BE2C (cell line): ENCODE data around the gene CLEC11A.
"Not testable (repeated sequence)": the region's sequence is repeated elsewhere in the genome, so short reads cannot be mapped to it uniquely, and the experiment has no call there.

ENCODE experiments used
- DNase-seq: peaks from one replicate; pipeline ENCODE4 v3.0.0-alpha.2; 2020
- H3K27me3 ChIP-seq: fragments of 250-450 bp; sonication (Bioruptor Pico); 2 replicates; pipeline ENCODE4 v1.5.1; 2020; ENCODE audit warnings: mild to moderate bottlenecking
- H3K36me3 ChIP-seq: fragments of 250-450 bp; sonication (Bioruptor Pico); 2 replicates; pipeline ENCODE4 v1.5.1; 2020; ENCODE audit warnings: mild to moderate bottlenecking
- H3K4me1 ChIP-seq: fragments of 250-450 bp; sonication (Bioruptor Pico); 2 replicates; pipeline ENCODE4 v1.5.1; 2020
- H3K4me3 ChIP-seq: 2 replicates; pipeline ENCODE4 v1.5.1; 2011; ENCODE audit warnings: low read depth, low read length
- H3K9me3 ChIP-seq: fragments of 250-450 bp; sonication (Bioruptor Pico); 2 replicates; pipeline ENCODE4 v1.5.1; 2020
- TF ChIP-seq, protein P1 (sequence below): IDR thresholded peaks from 2 replicates; pipeline ENCODE4 v1.5.1; 2012; ENCODE audit warnings: mild to moderate bottlenecking, low read depth, low read length

The CLEC11A gene

DNA sequence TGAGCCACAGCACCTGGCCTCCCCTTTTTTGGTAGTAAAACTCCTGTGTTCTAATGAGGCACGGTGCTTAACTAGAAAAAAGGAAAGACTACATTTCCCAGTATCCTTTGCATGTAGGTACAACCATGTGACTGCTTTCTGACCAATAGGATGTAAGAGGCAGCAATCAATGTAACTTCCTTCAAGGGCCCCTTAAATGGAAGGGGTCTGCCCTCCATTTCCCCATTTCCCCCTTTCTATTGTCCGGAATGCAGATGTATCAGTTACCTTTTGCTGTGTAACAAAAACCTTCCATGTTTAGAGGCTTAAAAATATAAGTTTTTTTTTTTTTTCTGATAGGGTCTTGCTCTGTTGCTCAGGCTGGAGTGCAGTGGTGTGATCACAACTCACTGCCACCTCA lies 49.3 kb downstream of the CLEC11A start:
- peaks cover 23% of the 10 kb centered on the region for H3K27me3 ChIP-seq
- H3K4me3 ChIP-seq: no peak overlapping the region
- no peaks in the 10 kb centered on the region for H3K36me3 ChIP-seq
- no peaks in the 10 kb centered on the region for H3K9me3 ChIP-seq
- no peaks in the 10 kb centered on the region for H3K4me1 ChIP-seq
- DNase-seq: no peak
- TF ChIP-seq, protein P1, sequence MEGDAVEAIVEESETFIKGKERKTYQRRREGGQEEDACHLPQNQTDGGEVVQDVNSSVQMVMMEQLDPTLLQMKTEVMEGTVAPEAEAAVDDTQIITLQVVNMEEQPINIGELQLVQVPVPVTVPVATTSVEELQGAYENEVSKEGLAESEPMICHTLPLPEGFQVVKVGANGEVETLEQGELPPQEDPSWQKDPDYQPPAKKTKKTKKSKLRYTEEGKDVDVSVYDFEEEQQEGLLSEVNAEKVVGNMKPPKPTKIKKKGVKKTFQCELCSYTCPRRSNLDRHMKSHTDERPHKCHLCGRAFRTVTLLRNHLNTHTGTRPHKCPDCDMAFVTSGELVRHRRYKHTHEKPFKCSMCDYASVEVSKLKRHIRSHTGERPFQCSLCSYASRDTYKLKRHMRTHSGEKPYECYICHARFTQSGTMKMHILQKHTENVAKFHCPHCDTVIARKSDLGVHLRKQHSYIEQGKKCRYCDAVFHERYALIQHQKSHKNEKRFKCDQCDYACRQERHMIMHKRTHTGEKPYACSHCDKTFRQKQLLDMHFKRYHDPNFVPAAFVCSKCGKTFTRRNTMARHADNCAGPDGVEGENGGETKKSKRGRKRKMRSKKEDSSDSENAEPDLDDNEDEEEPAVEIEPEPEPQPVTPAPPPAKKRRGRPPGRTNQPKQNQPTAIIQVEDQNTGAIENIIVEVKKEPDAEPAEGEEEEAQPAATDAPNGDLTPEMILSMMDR: no peak

DNA sequence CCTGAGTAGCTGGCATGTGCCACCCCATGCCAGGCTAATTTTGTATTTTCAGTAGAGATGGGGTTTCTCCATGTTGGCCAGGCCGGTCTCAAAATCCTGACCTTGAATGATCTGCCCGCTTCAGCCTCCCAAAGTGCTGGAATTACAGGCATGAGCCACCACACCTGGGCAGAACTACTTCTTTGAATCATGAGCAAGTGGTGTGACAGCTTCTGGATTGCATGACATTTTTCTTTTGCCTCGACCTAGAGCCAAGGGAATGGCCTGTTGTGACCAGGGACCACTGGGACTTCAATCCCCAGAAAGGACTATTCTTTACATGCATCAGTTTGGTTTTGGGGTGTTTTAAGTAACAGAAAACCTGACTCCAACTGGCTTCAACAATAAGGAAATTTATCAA lies 49.7 kb downstream of the CLEC11A start:
- H3K36me3 ChIP-seq, H3K9me3 ChIP-seq, H3K4me3 ChIP-seq, DNase-seq, H3K4me1 ChIP-seq: not testable (repeated sequence)
- H3K27me3 ChIP-seq: peaks cover 28% of the 10 kb centered on the region

DNA sequence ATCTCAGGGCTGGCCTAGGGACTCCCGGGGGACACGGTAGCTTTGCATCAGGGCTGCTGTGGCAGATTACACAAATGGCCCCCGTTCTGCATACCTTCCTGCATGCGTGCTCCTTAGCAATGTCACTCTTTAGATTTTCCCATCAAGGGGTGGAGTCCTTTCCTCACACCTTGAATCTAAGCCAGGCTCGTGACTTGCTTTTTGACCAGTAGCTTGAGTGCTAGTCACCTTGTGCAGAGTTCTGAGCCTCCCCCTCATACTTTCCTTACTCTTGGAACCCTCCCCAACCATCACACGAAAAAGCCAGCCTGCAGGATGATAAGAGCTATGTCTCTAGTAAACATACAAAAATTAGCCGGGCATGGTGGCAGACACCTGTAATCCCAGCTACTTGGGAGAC lies 50.3 kb downstream of the CLEC11A start:
- not testable (repeated sequence) for H3K4me3 ChIP-seq, H3K4me1 ChIP-seq, H3K36me3 ChIP-seq, DNase-seq, H3K9me3 ChIP-seq
- peaks cover 33% of the 10 kb centered on the region for H3K27me3 ChIP-seq
